DOHH2 (cell line): ENCODE measurements around the gene TEX19.

Experiments used
- H3F3A ChIP-seq: fragments of 200-600 bp; sonication (generic), shearing (Covaris generic); 2 replicates; pipeline ENCODE4 v1.6.0; 2016; ENCODE audit warnings: antibody characterized with exemption, mild to moderate bottlenecking; ENCODE audit not compliant: control insufficient read depth, insufficient read depth
- H3K27ac ChIP-seq: fragments of 200-600 bp; sonication (generic); 2 replicates; pipeline ENCODE4 v1.5.1; 2014; ENCODE audit warnings: low read depth, mild to moderate bottlenecking, low read length, moderate library complexity
- H3K27me3 ChIP-seq: fragments of 200-600 bp; sonication (generic); 2 replicates; pipeline ENCODE4 v1.6.1; 2014; ENCODE audit warnings: mild to moderate bottlenecking, low read length, mixed read lengths; ENCODE audit not compliant: control insufficient read depth
- H3K36me3 ChIP-seq: fragments of 200-600 bp; sonication (generic); 2 replicates; pipeline ENCODE4 v1.6.1; 2014; ENCODE audit warnings: mild to moderate bottlenecking, low read length, moderate library complexity, mixed read lengths; ENCODE audit not compliant: control insufficient read depth
- H3K4me1 ChIP-seq: fragments of 200-600 bp; sonication (generic); 2 replicates; pipeline ENCODE4 v1.6.1; 2014; ENCODE audit warnings: mild to moderate bottlenecking, low read length, mixed read lengths; ENCODE audit not compliant: control insufficient read depth
- H3K4me2 ChIP-seq: fragments of 200-600 bp; sonication (generic); 2 replicates; pipeline ENCODE4 v1.6.0; 2014; ENCODE audit warnings: mild to moderate bottlenecking, low read length, moderate library complexity
- H3K4me3 ChIP-seq: fragments of 200-600 bp; sonication (generic); 2 replicates; pipeline ENCODE4 v1.5.1; 2014; ENCODE audit warnings: mild to moderate bottlenecking, low read length, mixed read lengths
- H3K79me2 ChIP-seq: fragments of 200-600 bp; sonication (generic); 2 replicates; pipeline ENCODE4 v1.6.1; 2014; ENCODE audit warnings: mild to moderate bottlenecking, low read length, mixed read lengths; ENCODE audit not compliant: control insufficient read depth
- H3K9me2 ChIP-seq: fragments of 200-600 bp; sonication (generic); replicated peaks from 2 replicates; pipeline ENCODE4 v1.6.1; 2014; ENCODE audit warnings: mild to moderate bottlenecking, low read length, mixed read lengths; ENCODE audit not compliant: control insufficient read depth
- H3K9me3 ChIP-seq: fragments of 200-600 bp; sonication (generic); 2 replicates; pipeline ENCODE4 v1.6.1; 2014; ENCODE audit warnings: antibody characterized with exemption, low read length, mixed read lengths; ENCODE audit not compliant: control insufficient read depth, insufficient read depth
- H4K20me1 ChIP-seq: fragments of 200-600 bp; sonication (generic); 2 replicates; pipeline ENCODE4 v1.6.0; 2014; ENCODE audit warnings: low read depth, mild to moderate bottlenecking, antibody characterized with exemption, low read length, moderate library complexity; ENCODE audit not compliant: control insufficient read depth, insufficient read depth
- CTCF ChIP-seq: fragments of 200-600 bp; sonication (generic); IDR thresholded peaks from one replicate; pipeline ENCODE4 v1.5.1; 2014; ENCODE audit warnings: antibody characterized with exemption, mild to moderate bottlenecking, low read depth, low read length; ENCODE audit not compliant: poor library complexity, severe bottlenecking
- EZH2phosphoT487 ChIP-seq: fragments of 200-600 bp; sonication (generic); IDR thresholded peaks from 2 replicates; pipeline ENCODE4 v1.6.1; 2017; ENCODE audit warnings: borderline replicate concordance, mild to moderate bottlenecking, antibody characterized with exemption, low read length, moderate library complexity, mixed read lengths

Gene TEX19

GRCh38 chr17:82342361-82343079, 16.5 kb upstream of the TEX19 start:
- no peaks in the 10 kb centered on the region for H4K20me1 ChIP-seq

GRCh38 chr17:82343560-82343959, 15.5 kb upstream of the TEX19 start:
- Histone ChIP-seq H3K9me3 (no peaks in the 10 kb centered on the region), H3K79me2 (no peaks in the 10 kb centered on the region), H3K4me2 (no peak overlapping the region), H3F3A (no peaks in the 10 kb centered on the region; the same call in 1 of the 2 replicates), H3K4me3 (no peak overlapping the region), H4K20me1 (no peaks in the 10 kb centered on the region), H3K27me3 (peaks cover 5% of the 10 kb centered on the region), H3K27ac (no peak overlapping the region), H3K4me1 (peaks cover 9% of the 10 kb centered on the region), H3K9me2 (no peaks in the 10 kb centered on the region), H3K36me3 (no peaks in the 10 kb centered on the region)
- TF ChIP-seq EZH2phosphoT487 (no peak), CTCF (no peak)

More at GRCh38 chr17:82342361-82343079, 16.5 kb upstream of the TEX19 start:
- no peak overlapping the region for H3K27ac ChIP-seq
- TF ChIP-seq CTCF (no peak), EZH2phosphoT487 (no peak)
- peaks cover 9% of the 10 kb centered on the region for H3K4me1 ChIP-seq
- H3F3A ChIP-seq = no peaks in the 10 kb centered on the region; the same call in 1 of the 2 replicates
- H3K9me2 ChIP-seq = no peaks in the 10 kb centered on the region
- no peaks in the 10 kb centered on the region for H3K36me3 ChIP-seq
- peaks cover 11% of the 10 kb centered on the region for H3K27me3 ChIP-seq
- no peak overlapping the region for H3K4me2 ChIP-seq
- H3K9me3 ChIP-seq = no peaks in the 10 kb centered on the region
- H3K79me2 ChIP-seq = no peaks in the 10 kb centered on the region
- no peak overlapping the region for H3K4me3 ChIP-seq

GRCh38 chr17:82344175-82344907, 14.7 kb upstream of the TEX19 start:
- no peak for TF ChIP-seq CTCF
- peaks cover 9% of the 10 kb centered on the region for H3K4me1 ChIP-seq
- H3K27me3 ChIP-seq = 0 out of 2 replicates have a peak, but pooled peaks cover 2% of the 10 kb centered on the region
- no peak overlapping the region for H3K27ac ChIP-seq
- no peaks in the 10 kb centered on the region for H3K9me3 ChIP-seq
- no peaks in the 10 kb centered on the region for H3K9me2 ChIP-seq
- no peaks in the 10 kb centered on the region for H4K20me1 ChIP-seq
- no peaks in the 10 kb centered on the region for H3F3A ChIP-seq
- no peaks in the 10 kb centered on the region for H3K79me2 ChIP-seq
- H3K4me2 ChIP-seq = no peak overlapping the region
- H3K36me3 ChIP-seq = no peaks in the 10 kb centered on the region
- H3K4me3 ChIP-seq = no peak overlapping the region
